CD1c-positive myeloid dendritic cell (primary cell): Measurements from ENCODE around the gene GABRR3.

Source experiments
- DNase-seq: peaks from one replicate; pipeline ENCODE4 v3.0.0-alpha.2; 2016; ENCODE audit errors: extremely low spot score

Gene GABRR3

DNA sequence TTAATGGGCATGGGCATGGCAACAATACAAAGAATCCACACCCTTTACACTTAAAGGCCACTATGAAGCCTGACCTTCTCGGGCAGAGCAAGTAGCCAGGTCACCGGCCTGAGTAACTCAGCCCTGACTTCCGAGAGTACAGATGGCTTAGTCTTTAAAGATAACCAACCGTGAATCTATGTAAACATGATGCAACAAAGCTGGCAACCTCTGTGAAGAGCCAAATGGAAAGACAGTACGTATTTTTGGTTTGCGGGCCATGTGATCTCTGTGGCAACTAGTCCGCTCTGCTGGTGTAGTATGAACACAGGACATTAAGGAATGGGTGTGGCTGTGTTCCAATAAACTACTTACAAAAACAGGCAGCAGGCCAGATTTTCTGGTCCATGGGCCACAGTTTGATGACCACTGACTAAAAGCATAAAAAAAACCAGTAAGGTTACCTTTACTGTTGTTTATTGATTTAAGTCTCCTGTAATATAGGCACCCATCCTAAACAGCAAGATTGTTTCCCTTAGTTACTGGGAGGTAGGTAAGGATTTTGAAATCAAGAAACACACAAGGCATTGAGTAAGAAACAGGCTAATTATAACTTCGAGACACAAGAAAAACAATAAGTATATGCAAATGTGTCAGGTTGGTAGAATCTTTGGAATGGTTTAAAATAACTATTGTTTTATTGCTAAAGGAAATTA lies 77.4 kb downstream of the GABRR3 start:
- DNase-seq = no peak

DNA sequence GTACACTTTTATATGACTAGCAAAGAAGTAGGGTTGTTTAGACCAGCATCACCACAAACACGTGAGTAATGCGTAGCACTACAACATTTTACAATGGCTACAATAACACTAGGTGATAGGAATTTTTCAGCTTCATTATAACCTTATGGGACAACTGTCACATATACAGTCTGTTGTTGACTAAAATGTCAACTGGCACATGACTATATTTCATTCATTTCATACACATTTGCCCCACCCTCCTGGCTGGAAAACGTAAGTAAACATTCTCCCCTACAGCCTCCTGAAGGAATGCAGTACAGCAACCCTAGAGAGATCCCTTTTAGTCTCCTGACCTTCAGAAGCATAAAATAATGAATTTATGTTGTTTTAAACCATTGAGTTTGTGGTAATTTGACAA lies 79.1 kb downstream of the GABRR3 start:
- no peak for DNase-seq

DNA sequence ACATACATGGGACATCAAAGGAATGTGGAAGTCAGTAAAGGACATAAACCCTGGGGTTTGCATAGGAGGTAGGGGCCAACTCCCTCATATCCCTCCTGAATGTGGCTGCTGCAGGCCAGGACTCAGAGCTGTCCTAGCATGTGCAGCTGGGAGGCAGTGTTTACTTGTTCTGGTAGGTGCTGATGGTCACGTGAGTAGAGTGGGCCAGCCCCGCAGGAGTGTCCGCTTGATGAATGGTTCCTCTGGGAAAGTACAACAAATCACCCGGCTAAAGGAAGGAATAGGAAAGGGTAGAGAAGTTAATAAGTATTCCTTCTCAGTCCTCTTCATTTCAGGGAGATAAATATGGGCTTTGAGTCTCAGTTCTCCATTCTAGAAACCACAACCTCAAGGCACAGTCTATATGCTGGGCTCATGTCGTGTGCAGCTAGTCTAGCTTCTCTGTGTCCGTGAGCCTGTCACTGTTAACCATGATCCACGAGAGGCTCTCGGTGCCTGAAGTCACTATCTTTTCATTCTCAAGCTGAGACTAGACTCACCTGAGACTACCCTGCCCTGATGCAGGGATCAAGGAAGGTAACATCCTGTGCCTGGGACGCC lies 80.8 kb downstream of the GABRR3 start:
- peak; percentile 44 for DNase-seq

DNA sequence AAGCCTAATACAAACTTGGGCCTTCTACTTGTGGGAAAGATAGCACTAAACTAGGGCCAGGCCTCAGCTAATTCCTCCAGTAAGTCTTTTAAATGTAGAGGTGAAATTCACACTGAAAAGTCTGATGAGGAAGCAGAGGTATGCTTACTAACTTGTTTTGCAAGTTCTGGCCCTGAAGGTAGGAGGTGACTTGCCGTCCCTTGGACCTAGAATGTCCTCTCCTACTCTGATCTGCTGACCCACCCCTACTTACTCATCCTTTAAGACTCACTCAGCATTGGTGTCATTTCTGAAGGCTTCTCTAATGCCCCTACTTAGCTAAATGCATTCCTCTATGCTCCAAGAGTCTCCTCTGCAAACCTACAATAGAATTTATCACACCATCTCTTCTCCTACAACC lies 82.2 kb downstream of the GABRR3 start:
- DNase-seq = no peak

DNA sequence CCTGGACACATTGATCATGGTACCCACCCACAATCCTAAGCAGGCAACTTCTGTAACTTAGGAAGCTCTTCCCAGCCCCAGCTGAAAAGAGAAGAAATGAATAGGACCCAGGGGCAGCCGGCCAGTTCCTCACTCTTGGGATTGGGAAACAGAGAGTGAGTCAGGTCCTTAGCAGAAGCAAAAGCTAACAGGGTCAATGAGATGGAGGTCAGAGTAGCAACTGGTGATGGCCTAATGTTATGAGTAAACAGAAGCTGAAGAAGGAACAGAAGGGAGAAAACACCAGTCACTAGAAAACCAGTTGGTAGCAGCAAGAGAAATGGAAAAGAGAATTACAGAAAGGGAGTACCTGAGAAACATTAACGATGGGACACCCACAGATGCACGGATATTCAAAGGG lies 82.8 kb downstream of the GABRR3 start:
- DNase-seq = peak; percentile 68

DNA sequence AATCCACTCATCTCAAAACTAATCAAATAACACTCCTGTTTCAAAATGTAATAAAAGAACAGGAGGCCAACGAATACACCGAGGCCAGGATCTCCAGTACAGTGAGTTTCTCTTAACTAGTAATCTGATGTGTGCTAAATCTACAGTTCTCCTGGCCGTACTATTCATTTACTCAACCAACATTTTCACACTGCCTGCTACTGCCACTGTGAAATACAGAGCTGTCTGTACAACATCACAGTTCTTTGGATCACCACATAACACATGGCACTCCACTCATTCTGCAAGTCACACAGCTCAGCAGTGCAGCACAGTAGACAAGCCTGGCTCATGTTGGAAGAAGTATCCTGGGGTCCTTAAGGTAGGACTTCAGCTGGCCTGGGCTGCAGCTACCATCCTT lies 84.8 kb downstream of the GABRR3 start:
- no peak for DNase-seq

DNA sequence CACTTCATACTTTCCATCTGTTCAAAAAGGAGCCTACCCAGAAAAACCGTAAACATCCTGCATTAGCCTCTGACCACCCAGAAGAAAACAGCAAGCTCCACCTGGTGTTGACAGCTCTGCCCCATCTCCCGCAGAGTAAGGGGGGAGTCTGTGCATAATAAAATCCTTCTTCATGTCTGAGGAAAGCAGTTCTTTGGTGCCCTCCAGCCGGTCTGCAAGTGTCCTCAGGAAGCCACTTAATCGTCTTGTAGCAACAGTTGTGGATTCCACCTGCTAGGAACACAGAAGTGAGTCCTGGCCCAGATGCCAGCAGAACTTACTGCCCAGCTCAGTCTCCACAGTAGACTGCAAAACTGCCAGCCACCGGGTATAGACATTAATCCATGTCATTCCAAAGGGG lies 85.4 kb downstream of the GABRR3 start:
- DNase-seq = no peak

DNA sequence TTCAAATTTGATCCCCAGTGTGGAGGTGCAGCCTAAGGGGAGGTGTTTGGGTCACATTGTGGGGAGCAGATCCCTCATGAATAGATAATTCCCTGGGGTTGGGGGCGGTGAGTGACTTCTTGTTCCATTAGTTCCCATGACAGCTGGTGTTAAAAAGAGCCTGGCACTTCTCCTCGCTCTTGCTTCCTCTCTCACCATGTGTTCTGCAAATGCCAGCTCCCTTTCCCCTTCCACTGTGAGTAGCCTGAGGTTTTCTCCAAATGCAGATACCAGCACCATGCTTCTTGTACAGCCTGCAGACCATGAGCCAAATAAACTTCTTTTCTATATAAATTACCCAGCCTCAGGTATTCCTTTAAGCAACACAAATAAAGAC lies 86.0 kb downstream of the GABRR3 start:
- DNase-seq = no peak

DNA sequence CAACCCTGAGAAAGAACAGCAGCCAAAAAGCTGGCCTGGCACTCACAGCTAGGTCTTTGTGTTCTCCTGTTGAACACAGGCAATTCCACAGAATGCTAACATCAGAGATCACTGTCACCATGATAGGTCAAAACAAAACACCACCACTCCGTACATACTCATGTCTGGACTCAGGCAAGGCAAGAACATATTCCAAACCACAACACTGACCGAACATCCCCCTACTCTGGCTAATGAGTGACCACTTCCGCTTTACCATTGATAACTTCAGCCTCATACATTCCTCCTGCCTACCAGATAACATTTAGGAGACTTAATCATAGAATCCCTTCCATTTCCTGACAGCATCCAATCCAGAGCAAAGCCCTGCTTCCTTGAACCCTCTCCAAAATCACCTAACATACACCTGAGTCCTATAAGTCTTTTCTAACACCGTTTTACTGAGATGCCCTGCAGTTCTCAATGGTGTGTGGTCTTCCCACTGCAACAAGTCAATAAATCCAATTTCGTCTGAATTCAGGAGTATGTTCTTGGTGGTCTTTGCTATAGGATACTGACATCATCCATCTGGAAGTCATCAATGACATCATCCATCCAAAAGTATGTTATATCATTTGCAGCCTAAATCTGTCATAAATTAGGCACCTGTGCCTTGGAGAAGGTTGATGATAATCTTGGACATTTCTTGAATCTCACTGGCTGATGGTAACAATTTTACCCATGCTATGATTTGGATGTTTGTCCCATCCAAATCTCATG lies 86.6 kb downstream of the GABRR3 start:
- DNase-seq = no peak

DNA sequence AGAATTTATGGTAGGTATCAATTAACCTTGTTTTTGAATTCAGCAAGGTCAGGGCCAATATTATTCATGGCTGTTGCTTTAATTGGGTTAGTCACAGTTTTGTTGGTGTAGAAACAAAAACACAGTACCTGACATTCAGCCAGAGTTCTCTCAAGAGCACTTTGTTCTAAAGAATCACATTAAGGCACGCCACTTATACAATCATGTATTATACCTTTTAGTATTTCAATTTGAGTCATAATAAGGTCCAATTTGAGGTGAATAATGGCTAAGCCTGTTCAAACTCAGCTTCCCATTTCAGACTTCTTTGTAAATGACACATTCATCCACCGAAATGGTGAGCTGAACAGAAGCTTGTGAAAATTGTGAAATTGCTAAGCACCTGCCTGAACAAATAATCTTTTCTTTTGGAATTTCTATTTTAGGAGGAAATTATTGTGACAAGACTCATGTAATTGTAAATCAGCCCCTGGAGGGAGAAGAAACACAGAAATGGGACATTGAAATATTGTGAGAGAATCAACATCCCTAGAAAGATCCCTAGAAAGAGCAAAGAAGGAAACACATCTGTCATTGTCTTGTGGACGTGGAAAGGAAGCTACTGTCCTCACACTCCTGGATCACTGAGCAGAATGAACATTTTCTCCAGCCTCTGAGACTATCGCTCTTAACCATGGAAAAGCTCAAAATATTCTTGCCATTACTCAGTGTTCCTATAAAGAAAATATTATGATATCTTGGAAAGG lies 92.1 kb downstream of the GABRR3 start:
- DNase-seq = no peak

DNA sequence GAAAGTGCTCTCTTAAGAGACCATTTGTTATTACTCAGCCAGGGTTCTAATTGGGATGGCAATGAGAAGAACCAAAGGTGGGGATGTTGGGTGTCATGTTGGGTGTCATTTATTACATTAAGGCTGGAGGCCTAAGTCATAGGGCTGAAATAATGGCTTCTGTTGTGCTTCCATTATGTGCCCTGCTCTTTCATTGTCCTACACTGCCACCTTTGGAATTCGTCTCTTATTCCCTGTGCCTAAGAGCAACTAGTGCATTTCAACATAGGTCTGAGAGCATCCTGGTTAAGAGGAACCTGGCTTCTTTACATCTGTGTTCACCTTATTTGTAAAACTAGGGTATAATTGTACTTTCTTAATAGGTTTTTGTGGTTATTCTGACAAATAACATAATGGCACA lies 95.1 kb downstream of the GABRR3 start:
- DNase-seq = no peak

DNA sequence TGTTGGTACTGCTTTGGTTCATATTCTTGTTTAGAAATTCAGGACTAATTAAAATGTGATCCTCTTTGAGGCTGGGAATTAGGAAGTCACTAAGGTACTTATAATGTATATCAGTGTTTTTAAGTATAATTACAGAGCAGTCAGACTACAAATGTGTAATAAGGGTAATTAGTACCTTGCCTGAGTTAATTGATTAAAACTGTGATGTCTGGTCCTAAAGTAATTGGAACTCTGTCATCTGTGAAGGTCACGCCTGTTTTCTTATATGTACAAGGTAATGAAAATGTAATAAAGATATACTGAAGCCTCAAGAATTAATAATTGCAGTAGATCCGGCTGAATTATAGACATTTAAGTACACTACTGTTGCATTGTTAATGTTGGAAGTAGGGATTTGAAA lies 95.7 kb downstream of the GABRR3 start:
- DNase-seq = no peak

DNA sequence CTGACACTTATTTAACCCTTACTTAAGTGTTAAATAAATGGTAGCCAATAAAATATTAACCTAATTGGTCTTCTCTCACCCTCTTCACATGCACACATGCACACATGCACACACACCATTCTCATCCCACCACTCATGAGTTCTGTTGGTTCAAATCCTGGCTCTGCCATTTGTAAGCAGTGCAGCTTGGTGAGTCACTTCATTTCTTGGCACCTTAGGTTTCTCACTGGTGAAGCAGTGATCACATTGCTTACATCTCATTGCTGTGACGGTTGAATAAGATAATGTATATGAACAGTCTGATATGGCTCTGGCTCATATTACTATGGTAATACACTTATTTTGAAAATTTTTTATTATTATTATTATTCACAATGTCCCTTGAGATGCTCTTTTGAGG lies 96.7 kb downstream of the GABRR3 start:
- DNase-seq = no peak

DNA sequence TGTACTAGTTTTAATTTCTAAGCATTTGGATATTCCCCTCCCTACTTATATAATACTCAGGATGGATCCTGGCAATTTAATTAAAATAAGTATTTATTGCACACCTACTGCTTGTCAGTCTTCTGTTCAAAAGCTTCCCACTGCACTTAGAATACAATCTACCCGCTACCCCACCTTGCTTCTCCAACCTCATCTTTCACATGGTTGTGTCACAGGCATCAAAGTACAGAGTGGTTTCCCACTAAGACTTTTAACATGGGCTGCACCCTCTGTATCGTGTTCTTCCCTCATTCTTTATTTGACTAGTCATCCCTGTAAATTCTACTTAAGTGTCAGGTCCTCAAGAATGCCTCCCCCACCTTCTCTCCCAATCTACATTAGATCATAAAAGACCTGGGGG lies 97.9 kb downstream of the GABRR3 start:
- no peak for DNase-seq

DNA sequence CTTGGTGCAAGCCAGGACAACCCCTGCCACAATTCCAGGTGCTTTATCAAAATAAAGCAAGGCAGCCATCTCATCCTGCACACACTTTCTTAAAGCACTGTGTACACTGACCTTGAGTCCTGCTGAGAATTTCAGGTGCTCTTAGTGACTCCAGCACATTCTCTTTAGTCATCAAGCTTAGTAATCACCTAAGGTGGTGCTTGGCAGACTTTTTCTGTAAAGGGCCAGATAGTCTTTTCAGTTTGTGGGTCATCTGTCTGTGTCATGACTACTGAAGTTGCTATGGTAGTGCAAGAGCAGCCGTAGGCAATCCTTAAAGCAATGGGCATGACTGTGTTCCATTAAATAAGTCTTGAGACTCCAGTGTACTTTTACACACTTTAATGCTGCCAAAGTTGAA lies 99.3 kb downstream of the GABRR3 start:
- DNase-seq = no peak
